ENCODE data around the gene MESP1. TPM values are rescaled to one million over a fixed set of nuclear protein-coding genes. Genes with fewer than 3 reads are reported as not detected.

MESP1 gene
- polyA plus RNA-seq, 1 donor (not counting 4 experiments of a cell fraction or from before 2014, with no cell fraction given), result not detected

DNA sequence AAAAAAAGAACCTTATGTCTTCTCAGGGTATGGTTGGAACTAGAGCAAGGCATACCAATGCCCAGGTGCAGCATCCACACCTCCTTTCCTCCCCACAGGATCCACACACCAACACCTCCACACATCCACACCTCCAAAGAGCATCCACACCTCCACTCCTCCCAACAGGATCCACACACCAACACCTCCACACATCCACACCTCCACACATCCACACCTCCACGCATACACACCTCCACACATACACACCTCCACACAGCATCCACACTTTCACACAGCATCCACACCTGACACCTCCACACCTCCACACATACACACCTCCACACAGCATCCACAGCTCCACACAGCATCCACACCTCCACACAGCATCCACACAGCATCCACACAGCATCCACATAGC, 5.3 kb downstream of the MESP1 start:
- dilution Hi-C loops (cut with MboI; ENCODE audit: extremely low pct_ligation_motif_present, low sequenced_read_pairs), result no loop called here
- FAIRE-seq, result no peak
- no peaks in the 10 kb centered on the region for H3K79me2 ChIP-seq (ENCODE audit: control insufficient read depth, insufficient read depth, low read length)

DNA sequence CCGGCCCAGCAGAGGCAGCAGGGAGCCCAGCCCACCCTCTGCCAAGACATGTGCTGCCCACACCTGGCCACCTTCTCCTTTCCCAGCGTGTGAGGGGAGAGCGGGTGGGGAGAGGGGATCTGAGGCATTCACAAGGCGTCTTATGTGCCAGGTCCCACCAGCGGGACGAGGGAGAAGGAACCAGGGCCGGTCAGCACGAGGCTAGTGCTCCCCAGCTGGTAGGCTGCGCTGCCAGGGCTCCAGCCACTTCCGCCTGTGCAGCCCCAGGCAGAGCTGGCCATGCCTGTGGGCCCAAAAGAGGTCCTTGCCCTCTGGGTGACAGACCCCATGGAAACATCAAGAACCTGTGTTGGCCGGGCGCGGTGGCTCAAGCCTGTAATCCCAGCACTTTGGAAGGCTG, 5.9 kb downstream of the MESP1 start:
- H3K9me3 ChIP-seq (ENCODE audit: control insufficient read depth, low read depth, low read length), result no peaks in the 10 kb centered on the region
- H3K4me1 ChIP-seq (ENCODE audit: control insufficient read depth, extremely low read depth, insufficient read depth, low read length), result no peaks in the 10 kb centered on the region
- H3K27ac ChIP-seq (ENCODE audit: control insufficient read depth, insufficient read depth, low read length), result no peak overlapping the region
- no peak for TF ChIP-seq EZH2 (IDR thresholded peaks at IDR 0.05; ENCODE audit: low read length)
- TF ChIP-seq, protein P1, sequence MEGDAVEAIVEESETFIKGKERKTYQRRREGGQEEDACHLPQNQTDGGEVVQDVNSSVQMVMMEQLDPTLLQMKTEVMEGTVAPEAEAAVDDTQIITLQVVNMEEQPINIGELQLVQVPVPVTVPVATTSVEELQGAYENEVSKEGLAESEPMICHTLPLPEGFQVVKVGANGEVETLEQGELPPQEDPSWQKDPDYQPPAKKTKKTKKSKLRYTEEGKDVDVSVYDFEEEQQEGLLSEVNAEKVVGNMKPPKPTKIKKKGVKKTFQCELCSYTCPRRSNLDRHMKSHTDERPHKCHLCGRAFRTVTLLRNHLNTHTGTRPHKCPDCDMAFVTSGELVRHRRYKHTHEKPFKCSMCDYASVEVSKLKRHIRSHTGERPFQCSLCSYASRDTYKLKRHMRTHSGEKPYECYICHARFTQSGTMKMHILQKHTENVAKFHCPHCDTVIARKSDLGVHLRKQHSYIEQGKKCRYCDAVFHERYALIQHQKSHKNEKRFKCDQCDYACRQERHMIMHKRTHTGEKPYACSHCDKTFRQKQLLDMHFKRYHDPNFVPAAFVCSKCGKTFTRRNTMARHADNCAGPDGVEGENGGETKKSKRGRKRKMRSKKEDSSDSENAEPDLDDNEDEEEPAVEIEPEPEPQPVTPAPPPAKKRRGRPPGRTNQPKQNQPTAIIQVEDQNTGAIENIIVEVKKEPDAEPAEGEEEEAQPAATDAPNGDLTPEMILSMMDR (optimal IDR thresholded peaks at IDR 0.05 in 1 of 3, IDR thresholded peaks at IDR 0.05 in 1 of 3, conservative IDR thresholded peaks at IDR 0.05 in 1 of 3; ENCODE audit: extremely low read depth in 1 of 3, insufficient read depth in 2 of 3, low read length in 3 of 3), result no peak
- H3K4me3 ChIP-seq (ENCODE audit: control insufficient read depth in 2 of 3, extremely low read depth in 1 of 3, insufficient read depth in 2 of 3, low read depth in 1 of 3, low read length in 3 of 3), result no peak overlapping the region
- FAIRE-seq (no peak), DNase-seq (ENCODE audit: low read depth, low spot score) (no peak)
- H3K9ac ChIP-seq (ENCODE audit: control insufficient read depth, extremely low read depth, insufficient read depth, low read length), result no peak overlapping the region
- H3K79me2 ChIP-seq (ENCODE audit: control insufficient read depth, insufficient read depth, low read length), result no peaks in the 10 kb centered on the region
- no peaks in the 10 kb centered on the region for H3K36me3 ChIP-seq (ENCODE audit: control insufficient read depth in 2 of 2, extremely low read depth in 1 of 2, insufficient read depth in 2 of 2, low read length in 2 of 2)
- H3K9me1 ChIP-seq (ENCODE audit: control insufficient read depth, extremely low read depth, insufficient read depth, low read length), result no peaks in the 10 kb centered on the region
- H3K4me2 ChIP-seq (ENCODE audit: control insufficient read depth, extremely low read depth, insufficient read depth, low read depth, low read length), result no peak overlapping the region
- H4K20me1 ChIP-seq (ENCODE audit: control insufficient read depth, extremely low read depth, insufficient read depth, low read length), result no peaks in the 10 kb centered on the region
- H3K27me3 ChIP-seq (ENCODE audit: control insufficient read depth, extremely low read depth, insufficient read depth, low read length), result peaks cover 6% of the 10 kb centered on the region
- no peak overlapping the region for H2AFZ ChIP-seq (ENCODE audit: control insufficient read depth, low read length)
- dilution Hi-C loops (cut with MboI; ENCODE audit: extremely low pct_ligation_motif_present, low sequenced_read_pairs), result no loop called here

More for the DNA sequence above, 5.3 kb downstream of the MESP1 start:
- Histone ChIP-seq H4K20me1 (ENCODE audit: control insufficient read depth, extremely low read depth, insufficient read depth, low read length) (no peaks in the 10 kb centered on the region), H3K4me2 (ENCODE audit: control insufficient read depth, extremely low read depth, insufficient read depth, low read depth, low read length) (no peak overlapping the region), H3K27me3 (ENCODE audit: control insufficient read depth, extremely low read depth, insufficient read depth, low read length) (peaks cover 7% of the 10 kb centered on the region), H3K9me3 (ENCODE audit: control insufficient read depth, low read depth, low read length) (no peaks in the 10 kb centered on the region), H3K9ac (ENCODE audit: control insufficient read depth, extremely low read depth, insufficient read depth, low read length) (no peak overlapping the region), H2AFZ (ENCODE audit: control insufficient read depth, low read length) (no peak overlapping the region), H3K4me3 (ENCODE audit: control insufficient read depth in 2 of 3, extremely low read depth in 1 of 3, insufficient read depth in 2 of 3, low read depth in 1 of 3, low read length in 3 of 3) (no peak overlapping the region), H3K9me1 (ENCODE audit: control insufficient read depth, extremely low read depth, insufficient read depth, low read length) (no peaks in the 10 kb centered on the region), H3K36me3 (ENCODE audit: control insufficient read depth in 2 of 2, extremely low read depth in 1 of 2, insufficient read depth in 2 of 2, low read length in 2 of 2) (no peaks in the 10 kb centered on the region), H3K4me1 (ENCODE audit: control insufficient read depth, extremely low read depth, insufficient read depth, low read length) (no peaks in the 10 kb centered on the region), H3K27ac (ENCODE audit: control insufficient read depth, insufficient read depth, low read length) (no peak overlapping the region)
- TF ChIP-seq EZH2 (IDR thresholded peaks at IDR 0.05; ENCODE audit: low read length), result no peak
- TF ChIP-seq, protein P1 (optimal IDR thresholded peaks at IDR 0.05 in 1 of 3, IDR thresholded peaks at IDR 0.05 in 1 of 3, conservative IDR thresholded peaks at IDR 0.05 in 1 of 3; ENCODE audit: extremely low read depth in 1 of 3, insufficient read depth in 2 of 3, low read length in 3 of 3), result no peak
- DNase-seq (ENCODE audit: low read depth, low spot score), result no peak
